CD14-positive monocyte (primary cell): ENCODE measurements around the gene USP17L20. TPM values are rescaled to one million over a fixed set of nuclear protein-coding genes. Genes with fewer than 3 reads are reported as not detected.
"Not testable (repeated sequence)": the region's sequence is repeated elsewhere in the genome, so short reads cannot be mapped to it uniquely, and the experiment has no call there.

Source experiments
- DNase-seq, 3 donors: peaks; one replicate each; pipeline ENCODE4 v3.0.0-alpha.2; 2011 to 2022
- H2AFZ ChIP-seq: 2 replicates; pipeline ENCODE4 v1.6.0; 2012; ENCODE audit warnings: mild to moderate bottlenecking, low read depth, low read length, inconsistent platforms; ENCODE audit not compliant: insufficient read depth, poor library complexity, severe bottlenecking
- H3K27ac ChIP-seq, 2 donors: 1 replicate in 1 of 2; 2 replicates in 1 of 2; pipeline ENCODE4 v1.5.1; 2012 to 2013; ENCODE audit warnings: low read length in 2 of 2, control low read depth in 1 of 2, inconsistent platforms in 1 of 2, low read depth in 1 of 2, mild to moderate bottlenecking in 1 of 2
- H3K27me3 ChIP-seq, 2 donors: one replicate each; pipeline versions ENCODE4 v1.6.0 to v1.6.1; 2011 to 2013; ENCODE audit warnings: low read length in 2 of 2; ENCODE audit not compliant: control insufficient read depth in 2 of 2, insufficient read depth in 2 of 2
- H3K36me3 ChIP-seq, 2 donors: replicated peaks in 1 of 2; 1 replicate in 1 of 2; 2 replicates in 1 of 2; pipeline versions ENCODE4 v1.5.1 to v1.6.1; 2012 to 2013; ENCODE audit warnings: low read length in 2 of 2, control low read depth in 1 of 2, inconsistent platforms in 1 of 2, mild to moderate bottlenecking in 1 of 2; ENCODE audit not compliant: insufficient read depth in 2 of 2, control insufficient read depth in 1 of 2
- H3K4me1 ChIP-seq, 2 donors: 1 replicate in 1 of 2; 2 replicates in 1 of 2; pipeline versions ENCODE4 v1.5.1 to v1.6.1; 2012 to 2013; ENCODE audit warnings: low read length in 2 of 2, control low read depth in 1 of 2, inconsistent platforms in 1 of 2, mild to moderate bottlenecking in 1 of 2, moderate library complexity in 1 of 2; ENCODE audit not compliant: insufficient read depth in 2 of 2, control insufficient read depth in 1 of 2
- H3K4me2 ChIP-seq: replicated peaks from 2 replicates; pipeline ENCODE3; 2012; ENCODE audit warnings: low read length, moderate library complexity, mild to moderate bottlenecking; ENCODE audit not compliant: poor library complexity, severe bottlenecking; ENCODE audit errors: extremely low read depth
- H3K4me3 ChIP-seq, 3 experiments: fragments of 200-600 bp in 1 of 3; sonication (generic) in 1 of 3; replicated peaks in 1 of 3; 1 replicate in 2 of 3; 2 replicates in 1 of 3; pipeline ENCODE4 v1.5.1; 2011 to 2013; ENCODE audit warnings: low read length in 3 of 3, mild to moderate bottlenecking in 3 of 3, control low read depth in 2 of 3, low read depth in 2 of 3, inconsistent platforms in 1 of 3, moderate library complexity in 1 of 3
- H3K79me2 ChIP-seq: 2 replicates; pipeline ENCODE4 v1.6.0; 2012; ENCODE audit warnings: mild to moderate bottlenecking, control low read depth, inconsistent platforms, low read length, moderate library complexity; ENCODE audit not compliant: insufficient read depth
- H3K9ac ChIP-seq: 2 replicates; pipeline ENCODE4 v1.6.0; 2017; ENCODE audit warnings: low read length, mild to moderate bottlenecking; ENCODE audit not compliant: insufficient read depth, poor library complexity, severe bottlenecking
- H3K9me3 ChIP-seq, 2 donors: replicated peaks in 1 of 2; 1 replicate in 1 of 2; 2 replicates in 1 of 2; pipeline versions ENCODE4 v1.5.1 to v1.6.1; 2012 to 2013; ENCODE audit warnings: low read length in 2 of 2, control low read depth in 1 of 2; ENCODE audit not compliant: control insufficient read depth in 1 of 2, insufficient read depth in 1 of 2
- H4K20me1 ChIP-seq: 2 replicates; pipeline ENCODE4 v1.6.0; 2012; ENCODE audit warnings: mild to moderate bottlenecking, low read length, control low read depth, moderate library complexity; ENCODE audit not compliant: insufficient read depth
- H3K27ac Mint-ChIP-seq, 7 donors: one replicate each; pipeline ENCODE4 v1.8.0; 2020; ENCODE audit warnings: mild to moderate bottlenecking in 7 of 7, mixed read lengths in 7 of 7, moderate library complexity in 6 of 7, inconsistent platforms in 2 of 7
- H3K27me3 Mint-ChIP-seq, 3 donors: one replicate each; pipeline ENCODE4 v1.8.0; 2021 to 2022; ENCODE audit warnings: low read depth in 3 of 3, mild to moderate bottlenecking in 3 of 3, mixed read lengths in 3 of 3, moderate library complexity in 3 of 3, inconsistent platforms in 1 of 3
- H3K36me3 Mint-ChIP-seq, 2 donors: one replicate each; pipeline ENCODE4 v1.8.0; 2020; ENCODE audit warnings: mixed read lengths in 2 of 2, inconsistent platforms in 1 of 2, mild to moderate bottlenecking in 1 of 2
- H3K4me1 Mint-ChIP-seq: one replicate; pipeline ENCODE4 v1.8.0; 2020; ENCODE audit warnings: mild to moderate bottlenecking, mixed read lengths
- H3K4me3 Mint-ChIP-seq, 2 donors: one replicate each; pipeline ENCODE4 v1.8.0; 2020; ENCODE audit warnings: mild to moderate bottlenecking in 2 of 2, mixed read lengths in 2 of 2, moderate library complexity in 1 of 2
- H3K9me3 Mint-ChIP-seq, 7 donors: one replicate each; pipeline ENCODE4 v1.8.0; 2020 to 2022; ENCODE audit warnings: mixed read lengths in 7 of 7, mild to moderate bottlenecking in 6 of 7, moderate library complexity in 6 of 7, inconsistent platforms in 2 of 7
- WGBS: methylation state at CpG from one replicate; pipeline ENCODE4 v1.1.5; 2013; ENCODE audit warnings: missing lambda C conversion rate; ENCODE audit not compliant: insufficient coverage; 5-methylcytosine and 5-hydroxymethylcytosine counted together
- intact Hi-C, 2 donors: fragments of 100-400 bp; cut with micrococcal nuclease; formaldehyde crosslinking; loops; one replicate each; pipeline versions ENCODE4 v1.15.0 to v1.15.1; 2023
- polyA plus RNA-seq, 3 donors: library from polyadenylated mRNA; depleted of rRNA in 1 of 3; unstranded in 2 of 3; stranded (reverse) in 1 of 3; fragments of 300-500 nt in 2 of 3; fragments of >200 nt in 1 of 3; fragmentation: Illumina TruSeq in 2 of 3; gene quantifications; 1 replicate in 2 of 3; 2 replicates in 1 of 3; pipeline ENCODE4 v1.2.3, GENCODE V29; 2012 to 2021

USP17L20 gene
- polyA plus RNA-seq, 3 donors, result not detected

DNA sequence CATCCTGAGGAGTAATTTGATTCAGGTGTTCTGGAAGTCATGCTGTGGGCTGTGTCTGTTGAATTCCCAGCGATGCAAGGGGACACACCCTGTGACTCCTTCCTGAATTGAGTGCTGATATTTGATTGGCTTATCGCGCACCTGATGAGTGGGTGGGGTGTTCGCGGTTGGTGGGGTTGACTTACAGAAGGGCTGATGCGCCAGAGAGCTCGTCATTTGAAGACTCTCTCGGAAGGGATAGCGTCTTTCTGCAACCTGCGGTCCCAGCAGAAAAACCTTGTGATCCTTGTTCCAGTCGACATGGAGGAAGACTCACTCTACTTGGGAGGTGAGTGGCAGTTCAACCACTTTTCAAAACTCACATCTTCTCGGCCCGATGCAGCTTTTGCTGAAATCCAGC, 38.1 kb upstream of the USP17L20 start, which contains the start of gene USP17L12:
USP17L12 (plus strand) TSS at position 301 of the 400 bp plus-strand sequence; CDS start at position 301, 0 bp downstream.
- H3K9me3 ChIP-seq, H3K4me2 ChIP-seq, intact Hi-C loops, H3K27ac ChIP-seq, H3K4me3 Mint-ChIP-seq, H3K27me3 Mint-ChIP-seq, H3K27me3 ChIP-seq, H4K20me1 ChIP-seq, H3K9ac ChIP-seq, H3K4me1 ChIP-seq, H3K36me3 ChIP-seq, H3K4me3 ChIP-seq, H3K9me3 Mint-ChIP-seq, H2AFZ ChIP-seq, H3K27ac Mint-ChIP-seq, H3K4me1 Mint-ChIP-seq, H3K79me2 ChIP-seq, H3K36me3 Mint-ChIP-seq, DNase-seq: not testable (repeated sequence)
- no CpG with 5 or more reads among the region's 13 CpGs for WGBS

DNA sequence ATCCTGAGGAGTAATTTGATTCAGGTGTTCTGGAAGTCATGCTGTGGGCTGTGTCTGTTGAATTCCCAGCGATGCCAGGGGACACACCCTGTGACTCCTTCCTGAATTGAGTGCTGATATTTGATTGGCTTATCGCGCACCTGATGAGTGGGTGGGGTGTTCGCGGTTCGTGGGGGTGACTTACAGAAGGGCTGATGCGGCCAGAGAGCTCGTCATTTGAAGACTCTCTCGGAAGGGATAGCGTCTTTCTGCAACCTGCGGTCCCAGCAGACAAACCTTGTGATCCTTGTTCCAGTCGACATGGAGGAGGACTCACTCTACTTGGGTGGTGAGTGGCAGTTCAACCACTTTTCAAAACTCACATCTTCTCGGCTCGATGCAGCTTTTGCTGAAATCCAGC, 33.3 kb upstream of the USP17L20 start, which contains the start of gene USP17L13:
USP17L13 (plus strand) TSS at position 301 of the 400 bp plus-strand sequence; CDS start at position 301, 0 bp downstream.
- H3K36me3 ChIP-seq, H3K4me3 Mint-ChIP-seq, H3K27me3 Mint-ChIP-seq, H2AFZ ChIP-seq, H3K4me1 ChIP-seq, H3K9me3 ChIP-seq, H3K4me1 Mint-ChIP-seq, H4K20me1 ChIP-seq, intact Hi-C loops, H3K27ac Mint-ChIP-seq, H3K9me3 Mint-ChIP-seq, H3K79me2 ChIP-seq, H3K9ac ChIP-seq, H3K4me3 ChIP-seq, H3K27ac ChIP-seq, H3K4me2 ChIP-seq, H3K27me3 ChIP-seq, DNase-seq, H3K36me3 Mint-ChIP-seq: not testable (repeated sequence)
- WGBS, result no CpG with 5 or more reads among the region's 14 CpGs

- H3K79me2 ChIP-seq, H3K36me3 Mint-ChIP-seq, H3K4me1 ChIP-seq, H3K9ac ChIP-seq, H3K27ac Mint-ChIP-seq, H3K4me3 Mint-ChIP-seq, H3K4me1 Mint-ChIP-seq, H3K9me3 Mint-ChIP-seq, intact Hi-C loops, H3K4me2 ChIP-seq, H4K20me1 ChIP-seq, H3K36me3 ChIP-seq, H2AFZ ChIP-seq, DNase-seq, H3K27ac ChIP-seq, H3K9me3 ChIP-seq, H3K4me3 ChIP-seq, H3K27me3 Mint-ChIP-seq, H3K27me3 ChIP-seq: not testable (repeated sequence)
- no CpG with 5 or more reads among the region's 8 CpGs for WGBS
Measured at GRCh38 chr4:9230249-9230648, 27.7 kb upstream of the USP17L20 start.

DNA sequence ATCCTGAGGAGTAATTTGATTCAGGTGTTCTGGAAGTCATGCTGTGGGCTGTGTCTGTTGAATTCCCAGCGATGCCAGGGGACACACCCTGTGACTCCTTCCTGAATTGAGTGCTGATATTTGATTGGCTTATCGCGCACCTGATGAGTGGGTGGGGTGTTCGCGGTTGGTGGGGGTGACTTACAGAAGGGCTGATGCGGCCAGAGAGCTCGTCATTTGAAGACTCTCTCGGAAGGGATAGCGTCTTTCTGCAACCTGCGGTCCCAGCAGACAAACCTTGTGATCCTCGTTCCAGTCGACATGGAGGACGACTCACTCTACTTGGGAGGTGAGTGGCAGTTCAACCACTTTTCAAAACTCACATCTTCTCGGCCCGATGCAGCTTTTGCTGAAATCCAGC, 23.8 kb upstream of the USP17L20 start, which contains the start of gene USP17L15:
USP17L15 (plus strand) TSS at position 301 of the 400 bp plus-strand sequence; CDS start at position 301, 0 bp downstream.
- not testable (repeated sequence) for H3K36me3 Mint-ChIP-seq, H3K27ac ChIP-seq, H3K27me3 ChIP-seq

More for the DNA sequence above, 23.8 kb upstream of the USP17L20 start, which contains the start of gene USP17L15:
- H3K4me1 Mint-ChIP-seq, H4K20me1 ChIP-seq, H3K4me1 ChIP-seq, H3K4me3 ChIP-seq, H3K27me3 Mint-ChIP-seq, H3K9me3 ChIP-seq, intact Hi-C loops, DNase-seq, H2AFZ ChIP-seq, H3K36me3 ChIP-seq, H3K79me2 ChIP-seq, H3K9me3 Mint-ChIP-seq, H3K27ac Mint-ChIP-seq, H3K9ac ChIP-seq, H3K4me3 Mint-ChIP-seq, H3K4me2 ChIP-seq: not testable (repeated sequence)
- no CpG with 5 or more reads among the region's 15 CpGs for WGBS
